Measurements from ENCODE around the gene CHURC1.

The CHURC1 gene

GRCh38 chr14:64914237-64915028, at the start of gene CHURC1:
Gene CHURC1, plus strand, starts transcription at chr14:64914455. Its CDS starts 41 bp downstream, at chr14:64914496.
- peak; percentile 80 for DNase-seq (ENCODE audit: low spot score)

DNA sequence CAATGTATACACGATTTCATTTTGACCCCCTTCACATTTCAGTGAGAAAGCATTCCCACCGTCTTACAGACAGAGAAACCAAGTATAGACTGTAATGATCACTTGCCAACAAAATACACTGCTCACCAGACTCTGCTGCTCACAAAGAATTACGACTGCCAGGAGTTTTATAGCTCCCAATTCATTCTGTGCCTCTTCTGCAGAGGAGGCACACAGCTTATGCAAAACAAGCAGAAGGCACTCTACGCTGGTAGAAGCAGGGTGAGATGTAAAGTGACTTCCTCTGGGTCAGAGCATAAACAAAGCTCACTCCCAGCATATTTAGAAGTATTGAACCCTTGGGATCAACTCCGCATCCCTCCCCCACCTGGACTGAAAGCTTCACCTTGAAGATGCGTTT, 49.1 kb upstream of the CHURC1 start:
- DNase-seq (ENCODE audit: low spot score): no peak

- DNase-seq (ENCODE audit: low spot score): no peak
These were observed 48.3 kb upstream of the CHURC1 start for GRCh38 chr14:64865992-64866391.

GRCh38 chr14:64867182-64867581, 47.1 kb upstream of the CHURC1 start:
- no peak for DNase-seq (ENCODE audit: low spot score)

DNA sequence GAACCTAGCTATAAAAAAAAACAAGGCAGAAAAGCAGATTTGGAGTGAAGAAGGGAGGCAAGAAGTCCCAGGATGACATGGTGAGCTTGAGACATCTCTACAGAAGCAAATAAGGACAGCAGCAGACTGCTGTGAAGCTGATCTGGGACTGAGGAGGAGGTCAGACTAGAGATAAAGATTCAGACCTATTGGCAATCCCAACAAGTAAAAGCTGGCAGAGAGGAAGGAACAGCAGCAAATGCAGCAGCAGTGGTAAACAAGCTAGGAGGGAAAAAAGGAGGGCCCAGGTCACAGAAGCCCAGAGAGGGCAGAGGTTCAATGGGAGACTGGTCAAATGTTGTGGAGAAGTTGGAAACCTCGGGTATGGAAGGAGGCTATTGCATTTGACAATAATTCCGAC, 45.9 kb upstream of the CHURC1 start:
- no peak for DNase-seq (ENCODE audit: low spot score)

- DNase-seq (ENCODE audit: low spot score): no peak
These were observed 45.4 kb upstream of the CHURC1 start for GRCh38 chr14:64868841-64869240.

- DNase-seq (ENCODE audit: low spot score): no peak
These were observed 44.1 kb upstream of the CHURC1 start for GRCh38 chr14:64870160-64870559.

DNA sequence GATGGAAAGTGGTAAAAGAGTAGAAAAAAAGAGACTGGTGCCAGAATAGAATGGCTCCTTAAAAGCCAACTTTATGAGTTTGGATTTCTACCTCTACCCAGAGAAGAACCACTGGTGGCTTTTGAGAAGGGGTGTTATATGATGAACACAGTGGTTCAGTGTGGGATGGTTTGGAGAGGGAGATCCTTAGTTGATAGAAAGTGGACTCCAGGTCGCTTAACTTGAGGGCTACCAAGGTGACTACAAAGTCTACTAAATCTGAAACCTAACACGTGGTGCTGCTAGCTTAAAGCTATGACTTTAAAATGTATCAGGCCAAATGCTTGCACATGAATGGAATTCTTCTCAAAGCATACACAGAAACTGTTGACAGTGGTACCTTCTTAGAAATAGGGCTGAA, 42.9 kb upstream of the CHURC1 start:
- DNase-seq (ENCODE audit: low spot score): no peak

DNA sequence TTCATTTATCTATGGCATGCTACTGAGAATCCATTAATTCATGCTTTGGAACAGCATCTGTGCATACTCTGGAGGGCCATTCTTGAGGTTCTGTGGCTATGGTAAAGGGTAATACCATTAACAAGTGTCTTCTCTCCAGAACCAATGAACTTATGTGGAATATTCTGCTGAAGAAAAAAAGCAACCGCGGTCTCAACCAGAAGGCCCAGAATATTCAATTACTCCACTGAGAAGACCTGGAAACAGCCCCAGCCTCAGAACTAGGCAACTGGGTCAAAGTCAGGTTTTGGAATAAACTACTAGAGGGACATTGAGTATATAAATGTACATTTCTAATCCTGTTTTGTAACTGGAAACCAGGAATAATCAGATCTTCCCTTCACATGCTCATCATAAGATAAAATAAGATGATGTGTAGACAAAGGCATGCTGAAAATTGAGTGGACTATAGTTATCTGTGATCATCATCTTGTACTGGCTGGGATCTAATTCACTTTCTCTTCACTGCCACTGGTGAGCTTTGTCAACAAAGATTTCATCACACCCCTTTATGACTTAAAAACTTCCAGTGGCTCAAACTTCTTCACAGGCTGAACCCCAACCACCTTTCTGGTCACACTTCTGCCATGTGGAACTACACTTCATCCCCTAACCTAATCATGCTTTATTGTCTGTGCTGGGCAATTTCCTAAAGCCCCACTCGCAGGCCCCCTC, 40.6 kb upstream of the CHURC1 start:
- no peak for DNase-seq (ENCODE audit: low spot score)

- DNase-seq (ENCODE audit: low spot score): no peak
These were observed 38.9 kb upstream of the CHURC1 start for GRCh38 chr14:64875350-64875749.

DNA sequence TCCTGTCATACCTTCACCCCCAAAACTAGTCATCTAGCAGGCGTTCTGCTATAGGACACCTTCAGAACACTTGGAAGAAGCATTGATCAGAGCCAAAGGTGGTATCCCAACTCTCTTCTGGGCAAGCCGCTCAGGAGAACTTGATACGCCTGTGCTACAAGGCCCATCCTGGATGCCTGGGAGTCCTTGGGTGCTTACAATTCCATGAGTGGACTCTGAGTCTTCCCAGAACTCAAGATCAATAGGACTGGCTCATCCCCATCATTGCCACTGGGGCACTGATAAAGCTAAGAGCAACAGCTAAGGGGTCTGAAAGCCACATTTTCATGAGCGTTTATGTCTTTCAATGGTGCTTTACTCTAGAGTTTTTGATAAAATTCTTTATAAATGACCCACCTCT, 36.4 kb upstream of the CHURC1 start:
- no peak for DNase-seq (ENCODE audit: low spot score)

- DNase-seq (ENCODE audit: low spot score): no peak
These were observed 35.2 kb upstream of the CHURC1 start for GRCh38 chr14:64878837-64879634.

DNA sequence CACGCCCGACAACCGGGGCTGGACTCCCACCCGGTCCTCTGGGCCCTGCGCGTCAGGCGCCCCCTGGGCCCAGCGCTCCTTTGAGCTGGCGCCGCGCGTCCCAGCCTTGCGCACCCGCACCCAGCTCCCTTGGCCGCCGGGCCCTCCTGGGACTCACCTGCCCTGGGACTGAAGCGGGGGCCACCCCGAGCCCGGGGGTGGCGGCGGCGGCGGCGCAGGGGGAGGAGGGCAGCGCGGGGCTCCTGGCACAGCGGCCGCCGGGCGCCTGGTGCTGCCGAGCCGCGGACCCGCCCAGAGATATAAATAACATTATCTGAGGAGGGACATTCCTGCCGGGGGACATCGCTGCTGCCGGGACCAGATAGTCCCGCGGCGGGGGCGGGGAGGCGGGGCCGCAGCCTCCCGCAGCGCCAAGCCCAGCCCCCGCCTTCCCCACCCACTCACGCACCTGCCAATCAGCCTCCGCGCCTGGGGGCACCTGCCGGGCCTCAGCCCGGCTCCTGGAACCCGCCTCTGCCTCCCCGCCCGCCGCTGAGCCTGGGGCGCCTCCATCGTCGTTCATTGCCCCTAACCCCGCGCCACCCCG, 34.5 kb upstream of the CHURC1 start, which contains the start of gene SPTB:
SPTB (minus strand) TSS at position 273 of the 586 bp plus-strand sequence. CDS start 56,813 bp downstream, outside the sequence.
- DNase-seq (ENCODE audit: low spot score): no peak

DNA sequence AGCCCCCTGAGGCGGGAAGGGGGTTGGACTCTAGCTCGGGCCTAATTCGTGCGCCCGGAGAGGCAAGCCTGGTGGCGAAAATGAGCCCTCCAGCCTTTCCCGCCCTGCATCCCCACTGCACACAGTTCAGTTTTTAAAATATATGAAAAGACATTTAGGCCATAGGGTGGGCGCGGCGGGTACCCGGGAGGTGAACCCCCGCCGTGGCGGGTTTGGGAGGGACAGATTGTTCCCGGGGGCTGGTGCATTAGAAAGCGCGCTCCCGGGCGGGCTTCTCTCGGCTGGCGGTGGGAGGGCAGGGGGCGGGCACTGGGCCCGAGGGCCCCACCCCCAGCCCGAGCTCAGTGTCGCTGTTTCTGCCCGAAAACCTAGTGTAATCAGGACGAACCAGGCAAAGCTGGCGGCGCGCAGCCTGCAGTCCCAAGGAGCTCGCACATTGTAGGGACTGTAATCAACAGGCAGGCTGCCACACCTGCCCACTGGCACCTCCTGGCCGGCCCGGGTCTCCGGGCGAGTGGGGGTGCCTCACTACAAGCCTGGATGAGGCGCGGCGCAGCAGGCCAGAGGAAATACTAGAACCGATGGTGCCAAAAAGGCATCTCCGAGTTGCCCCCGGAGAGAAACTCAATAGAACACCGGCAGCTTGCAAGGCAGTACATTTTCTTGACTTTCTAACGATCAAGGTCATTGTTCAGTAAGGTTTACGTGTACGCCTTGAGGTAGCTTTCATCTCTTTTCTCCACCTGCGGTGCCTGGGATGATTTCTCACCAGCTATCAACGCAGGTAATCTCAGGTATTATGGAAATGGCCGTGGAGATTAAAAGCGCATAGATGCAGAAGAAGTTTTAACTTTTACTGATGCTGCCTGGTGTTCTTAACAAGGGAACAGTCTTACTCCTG, 33.8 kb upstream of the CHURC1 start:
- DNase-seq (ENCODE audit: low spot score): peak; percentile 50

DNA sequence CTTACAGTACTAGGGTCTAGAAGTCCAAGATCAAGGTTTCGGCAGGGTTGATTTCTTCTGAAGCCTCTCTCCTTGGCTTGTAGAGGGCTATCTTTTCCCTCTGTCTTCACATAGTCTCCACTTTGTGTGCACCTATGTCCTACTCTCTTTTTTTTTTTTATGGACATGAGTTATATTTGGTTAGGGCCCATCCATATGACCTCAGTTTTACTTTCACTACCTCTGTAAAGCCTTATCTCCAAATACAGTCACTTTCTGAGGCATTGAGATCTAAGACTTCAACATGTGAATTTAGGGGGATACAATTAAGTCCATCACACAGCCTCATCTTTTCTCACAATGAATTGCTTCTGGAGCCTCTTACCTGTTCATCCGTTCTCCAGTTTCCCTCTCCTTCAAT, 28.7 kb upstream of the CHURC1 start:
- no peak for DNase-seq (ENCODE audit: low spot score)

DNA sequence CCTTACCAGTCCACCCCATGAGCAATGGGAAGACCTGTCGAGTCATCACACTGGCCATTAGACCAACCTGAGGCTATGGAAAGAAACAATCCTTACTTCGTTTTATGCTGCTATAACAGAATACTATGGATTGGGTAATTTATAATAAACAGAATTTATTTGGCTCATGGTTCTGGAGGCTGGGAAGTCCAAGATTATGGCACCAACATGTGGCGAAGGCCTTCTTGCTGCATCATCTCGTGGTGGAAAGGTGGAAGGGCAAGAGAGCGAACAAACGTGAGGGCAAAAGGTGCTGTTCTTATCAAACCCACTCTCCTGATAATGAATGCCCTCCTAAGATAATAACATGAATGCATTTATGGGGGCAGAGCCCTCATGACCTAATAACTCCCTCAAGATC, 24.9 kb upstream of the CHURC1 start:
- DNase-seq (ENCODE audit: low spot score): no peak

GRCh38 chr14:64891173-64891838, 22.9 kb upstream of the CHURC1 start:
- DNase-seq (ENCODE audit: low spot score): no peak

DNA sequence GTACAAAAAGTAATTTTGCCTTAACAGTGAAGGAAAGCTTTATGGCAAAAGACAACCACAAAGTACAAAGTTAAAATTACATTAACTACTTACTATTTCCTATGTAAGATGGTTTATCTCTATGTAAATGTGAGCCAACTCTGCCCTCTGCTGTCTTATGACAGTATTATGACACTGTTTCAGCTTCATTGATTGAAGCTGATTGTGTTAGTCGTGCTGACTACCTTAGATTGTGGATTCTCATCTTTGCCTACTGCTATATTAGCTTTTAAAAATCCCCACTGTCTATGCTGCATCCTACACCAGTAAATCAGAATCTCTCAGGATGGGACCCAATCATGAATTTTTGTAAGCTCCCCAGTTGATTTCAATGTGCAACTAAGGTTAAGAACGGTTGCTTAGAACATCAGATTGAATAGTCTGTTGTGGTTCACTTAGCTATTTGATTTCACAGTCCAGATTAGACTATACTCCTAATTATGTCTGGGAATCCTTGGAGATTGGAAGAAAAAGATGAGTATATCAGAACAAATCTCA, 22.3 kb upstream of the CHURC1 start:
- DNase-seq (ENCODE audit: low spot score): no peak

- no peak for DNase-seq (ENCODE audit: low spot score)
These were observed 14.3 kb upstream of the CHURC1 start for GRCh38 chr14:64899958-64900357.

DNA sequence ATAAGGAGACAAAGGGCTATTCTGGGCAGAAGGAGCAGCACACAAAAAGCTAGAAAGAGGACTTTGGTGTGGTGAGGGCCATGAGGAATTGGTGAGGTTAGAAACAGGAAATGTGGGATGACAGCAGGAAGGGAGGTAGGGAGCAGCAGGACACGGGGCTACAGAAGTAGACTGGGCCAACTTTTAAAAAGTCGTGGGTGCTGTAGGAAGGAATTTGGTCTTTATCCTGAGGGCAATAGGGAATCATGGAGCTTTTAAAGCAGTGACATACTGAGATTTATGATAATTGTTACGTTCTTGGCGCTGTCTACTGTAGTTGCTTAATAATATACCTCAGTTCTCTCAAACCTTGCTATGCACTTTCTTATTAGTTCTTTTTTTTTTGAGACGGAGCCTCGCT, 8.2 kb upstream of the CHURC1 start:
- DNase-seq (ENCODE audit: low spot score): no peak

Measured in HuH-7 (cell line).